Adrenal gland (tissue), 12 donors: Measurements from ENCODE around the gene RBM4B. TPM values are rescaled to one million over a fixed set of nuclear protein-coding genes. Genes with fewer than 3 reads are reported as not detected.

Experiments
- DNase-seq, 7 donors: peaks; one replicate each; pipeline ENCODE4 v3.0.0-alpha.2; 2019 to 2020
- H3K27ac ChIP-seq, 5 donors: fragments of 200-600 bp; sonication (generic) in 4 of 5; 1 replicate in 3 of 5; 2 replicates in 2 of 5; pipeline versions ENCODE4 v1.5.1 to v1.8.0; 2016 to 2020; ENCODE audit warnings: mild to moderate bottlenecking in 1 of 5
- H3K27me3 ChIP-seq: fragments of 200-600 bp; 2 replicates; pipeline ENCODE4 v1.8.0; 2021
- H3K36me3 ChIP-seq, 2 donors: fragments of 200-600 bp; replicated peaks in 1 of 2; 1 replicate in 1 of 2; 2 replicates in 1 of 2; pipeline versions ENCODE4 v1.5.1 to v1.8.0; 2018 to 2022
- H3K4me1 ChIP-seq, 2 donors: fragments of 200-600 bp; replicated peaks in 1 of 2; 1 replicate in 1 of 2; 2 replicates in 1 of 2; pipeline versions ENCODE4 v1.5.1 to v1.8.0; 2018 to 2021
- H3K4me3 ChIP-seq, 4 donors: fragments of 200-600 bp; sonication (generic) in 3 of 4; one replicate each; pipeline ENCODE4 v1.5.1; 2016 to 2018
- H3K9me3 ChIP-seq, 3 donors: fragments of 200-600 bp; sonication (generic) in 1 of 3; replicated peaks in 1 of 3; 1 replicate in 2 of 3; 2 replicates in 1 of 3; pipeline versions ENCODE4 v1.5.1 to v1.8.0; 2016 to 2021
- CTCF ChIP-seq, 6 experiments: fragments of 450-650 bp in 4 of 6; fragments of 200-600 bp in 2 of 6; sonication (generic) in 1 of 6; IDR thresholded peaks; 1 replicate in 5 of 6; 2 replicates in 1 of 6; pipeline versions ENCODE4 v1.5.1 to v1.8.0; 2016 to 2021; ENCODE audit warnings: antibody characterized with exemption in 6 of 6, mild to moderate bottlenecking in 2 of 6, moderate library complexity in 1 of 6
- POLR2A ChIP-seq, 2 donors: fragments of 450-650 bp; IDR thresholded peaks; one replicate each; pipeline ENCODE4 v1.6.1; 2017; ENCODE audit warnings: antibody characterized with exemption in 2 of 2, mild to moderate bottlenecking in 2 of 2, moderate library complexity in 1 of 2
- WGBS, 4 donors: extraction: QIAGEN DNeasy Blood & Tissue Kit in 2 of 4; methylation state at CpG; one replicate each; pipeline versions ENCODE4 v1.1.5 to v1.1.7; 2013 to 2017; 5-methylcytosine and 5-hydroxymethylcytosine counted together
- intact Hi-C, 2 donors: fragments of 100-400 bp; cut with DNase I; formaldehyde crosslinking; loops; one replicate each; pipeline versions ENCODE4 v1.14.1 to v1.15.0; 2022 to 2023
- polyA plus RNA-seq, 3 donors: library from polyadenylated mRNA; stranded (reverse); fragments of 200-250 nt in 2 of 3; fragments of 350-450 nt in 1 of 3; fragmentation: Illumina TruSeq in 1 of 3; extraction: RNeasy Lipid Tissue Mini Kit (QIAGEN cat#74804) in 1 of 3; gene quantifications; one replicate each; pipeline ENCODE4 v1.2.3, GENCODE V29; 2013 to 2014
- total RNA-seq, 9 donors: library from RNA; depleted of rRNA in 4 of 9; stranded (reverse); fragments of >200 nt in 4 of 9; fragments of 120-200 nt in 1 of 9; fragmentation: NEBNext Ultra II Directional in 1 of 9; extraction: Animal tissue kit (Norgen Biotek cat#: 25700) in 1 of 9; gene quantifications; one replicate each; pipeline versions ENCODE4 v1.1.0 to v1.2.4, GENCODE V29; 2013 to 2023
- donor health status: healthy with polysubstance abuse.
- donor health status: Bipolar disorder and iron deficiency.
- donor health status: DM: yes; HTN: yes; CAD: no.
- donor health status: DM: no; HTN: no; CAD: no.
- donor health status: DM: no; HTN: no; CAD: no.
- donor health status: DM: yes; HTN: yes; CAD: no.

RBM4B gene
- total and polyA plus RNA-seq, 12 donors = 9.9 to 40.3 (median 20.6) TPM

DNA sequence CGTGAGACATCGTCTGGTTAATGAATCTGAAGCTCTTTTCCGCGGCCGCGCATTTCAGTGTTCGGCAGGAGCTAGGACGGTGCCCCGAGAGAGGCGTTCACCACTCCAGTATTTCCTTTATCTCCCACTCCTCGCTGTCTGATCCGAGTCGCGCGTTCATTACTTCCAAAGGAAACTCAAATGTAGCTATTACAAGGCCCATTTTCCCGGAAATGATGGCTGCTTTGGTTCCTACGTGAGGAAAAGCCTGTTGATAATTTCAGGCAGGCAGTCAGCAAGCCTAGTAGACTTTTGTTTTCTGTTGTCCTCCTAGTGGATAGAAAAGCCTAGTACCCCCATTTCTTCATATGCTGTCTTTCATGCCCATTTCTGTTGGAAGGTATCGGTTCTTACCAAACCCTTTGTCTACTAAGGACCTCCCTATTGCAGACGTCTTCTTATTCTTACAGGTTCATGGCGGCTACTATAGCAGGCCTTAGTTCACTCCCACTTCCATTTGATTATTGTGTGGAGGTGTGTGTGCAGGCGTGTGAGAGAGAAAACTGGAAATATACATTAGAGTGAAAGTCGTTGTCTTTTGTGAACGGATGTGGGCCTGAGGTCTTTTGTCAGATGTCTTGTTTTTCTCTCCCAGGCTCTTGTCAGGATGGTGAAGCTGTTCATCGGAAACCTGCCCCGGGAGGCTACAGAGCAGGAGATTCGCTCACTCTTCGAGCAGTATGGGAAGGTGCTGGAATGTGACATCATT lies 38.4 kb downstream of the RBM4B start:
- TF ChIP-seq POLR2A (IDR thresholded peaks at IDR 0.05) (no peak), CTCF (IDR thresholded peaks at IDR 0.05) (peak in 2 of 6 experiments; percentile 11 to 13)
- intact Hi-C loops = no loop called here
- Histone ChIP-seq H3K27me3 (no peaks in the 10 kb centered on the region), H3K36me3 (peaks cover 0 to 39% of the 10 kb centered on the region in 2 donors), H3K9me3 (no peaks in the 10 kb centered on the region), H3K4me1 (peaks cover 57 to 58% of the 10 kb centered on the region in 2 donors), H3K4me3 (peak overlapping the region; percentile 64 to 94 (median 70)), H3K27ac (peak overlapping the region; percentile 70 to 95 (median 89))
- DNase-seq = peak in 4 of 7 donors; percentile 37 to 70 (median 42)
- WGBS, 4 donors = 3 to 6% (median 5%) methylated on average over 27 of the region's 27 CpGs

- H3K9me3 ChIP-seq = no peaks in the 10 kb centered on the region
- intact Hi-C loops = no loop called here
- 0 to 1% (median 0%) methylated on average over 48 to 63 of the region's 63 CpGs for WGBS, 4 donors
- peak; percentile 99 to 100 (median 99) for DNase-seq
- H3K36me3 ChIP-seq = peaks cover 0 to 31% of the 10 kb centered on the region in 2 donors
- H3K4me3 ChIP-seq = peak within 1 kb of the TSS; percentile 64 to 94 (median 70)
- no peaks in the 10 kb centered on the region for H3K27me3 ChIP-seq
- H3K27ac ChIP-seq = peak within 1 kb of the TSS; percentile 70 to 95 (median 89)
- peaks cover 49 to 50% of the 10 kb centered on the region in 2 donors for H3K4me1 ChIP-seq
- TF ChIP-seq POLR2A (IDR thresholded peaks at IDR 0.05) (peak; percentile 89 to 96), CTCF (IDR thresholded peaks at IDR 0.05) (peak in 2 of 6 experiments; percentile 26 to 27)
Measured at GRCh38 chr11:66638177-66639065, 39.3 kb downstream of the RBM4B start, which contains the start of gene RBM4. Gene RBM4, plus strand, starts transcription at chr11:66638703. Its CDS starts 1,009 bp downstream, at chr11:66639712.

GRCh38 chr11:66637557-66638176 lies 40.0 kb downstream of the RBM4B start:
- 40 to 48% (median 42%) methylated on average over 11 to 12 of the region's 12 CpGs for WGBS, 4 donors
- intact Hi-C loops = no loop called here
- H3K27me3 ChIP-seq = no peaks in the 10 kb centered on the region
- H3K27ac ChIP-seq = peak overlapping the region; percentile 31 to 89 (median 78)
- TF ChIP-seq CTCF (IDR thresholded peaks at IDR 0.05) = no peak
- no peak for TF ChIP-seq POLR2A (IDR thresholded peaks at IDR 0.05)
- peaks cover 0 to 24% of the 10 kb centered on the region in 2 donors for H3K36me3 ChIP-seq
- H3K4me1 ChIP-seq = peaks cover 42% of the 10 kb centered on the region in 2 donors
- DNase-seq = peak in 1 of 7 donors; percentile 26
- no peaks in the 10 kb centered on the region for H3K9me3 ChIP-seq
- peak overlapping the region in 2 of 4 donors; percentile 65 to 94 for H3K4me3 ChIP-seq
